ENCODE results near the gene FLACC1. TPM values are rescaled to one million over a fixed set of nuclear protein-coding genes. Genes with fewer than 3 reads are reported as not detected.

The FLACC1 gene
- total and polyA plus RNA-seq, 2 experiments from 2014 or later, result 1.4 to 2.3 TPM

- in situ Hi-C loops (cut with MboI), result no loop called here
- Histone ChIP-seq H3K4me2 (ENCODE audit: unreplicated experiment) (no peak overlapping the region), H3K27ac (no peak overlapping the region), H3K9me2 (ENCODE audit: insufficient read depth) (no peaks in the 10 kb centered on the region), H3K27me3 (replicated peaks; ENCODE audit: insufficient read depth) (no peaks in the 10 kb centered on the region), H3K4me1 (ENCODE audit: insufficient read depth) (no peaks in the 10 kb centered on the region), H3K36me3 (ENCODE audit: low read depth) (peaks cover 13% of the 10 kb centered on the region; the same call in 1 of the 2 replicates), H2AFZ (no peak overlapping the region), H3K79me2 (ENCODE audit: insufficient read depth) (no peaks in the 10 kb centered on the region), H3K9ac (no peak overlapping the region), H4K20me1 (ENCODE audit: insufficient read depth) (no peaks in the 10 kb centered on the region), H3F3A (ENCODE audit: insufficient read depth) (no peaks in the 10 kb centered on the region), H3K9me3 (ENCODE audit: low read depth) (no peaks in the 10 kb centered on the region), H3K4me3 (no peak overlapping the region)
- TF ChIP-seq EZH2phosphoT487 (IDR thresholded peaks at IDR 0.05; ENCODE audit: insufficient read depth, low read depth), result no peak
- no peak for TF ChIP-seq EZH2 (IDR thresholded peaks at IDR 0.05; ENCODE audit: insufficient read depth, poor library complexity, severe bottlenecking)
- 74 to 77% methylated on average over 4 of the region's 4 CpGs for WGBS, 2 experiments (ENCODE audit: low coverage in 1 of 2, low lambda C conversion rate in 2 of 2, missing lambda C conversion rate in 2 of 2)
- no peak for DNase-seq
Observed at GRCh38 chr2:201320701-201321100, 36.4 kb downstream of the FLACC1 start.

GRCh38 chr2:201320257-201320656, 36.9 kb downstream of the FLACC1 start:
- Histone ChIP-seq H3K4me1 (ENCODE audit: insufficient read depth) (no peaks in the 10 kb centered on the region), H3K9me2 (ENCODE audit: insufficient read depth) (no peaks in the 10 kb centered on the region), H3K79me2 (ENCODE audit: insufficient read depth) (no peaks in the 10 kb centered on the region), H3K36me3 (ENCODE audit: low read depth) (peaks cover 13% of the 10 kb centered on the region; the same call in 1 of the 2 replicates), H3K27ac (no peak overlapping the region), H3K9me3 (ENCODE audit: low read depth) (no peaks in the 10 kb centered on the region), H3K4me2 (ENCODE audit: unreplicated experiment) (no peak overlapping the region), H3K9ac (no peak overlapping the region), H2AFZ (no peak overlapping the region), H3F3A (ENCODE audit: insufficient read depth) (no peaks in the 10 kb centered on the region), H3K4me3 (no peak overlapping the region), H4K20me1 (ENCODE audit: insufficient read depth) (no peaks in the 10 kb centered on the region), H3K27me3 (replicated peaks; ENCODE audit: insufficient read depth) (no peaks in the 10 kb centered on the region)
- 94 to 98% methylated on average over 4 of the region's 4 CpGs for WGBS, 2 experiments (ENCODE audit: low coverage in 1 of 2, low lambda C conversion rate in 2 of 2, missing lambda C conversion rate in 2 of 2)
- in situ Hi-C loops (cut with MboI), result no loop called here
- DNase-seq, result no peak
- TF ChIP-seq EZH2 (IDR thresholded peaks at IDR 0.05; ENCODE audit: insufficient read depth, poor library complexity, severe bottlenecking) (no peak), EZH2phosphoT487 (IDR thresholded peaks at IDR 0.05; ENCODE audit: insufficient read depth, low read depth) (no peak)

- Histone ChIP-seq H3K36me3 (ENCODE audit: low read depth) (peaks cover 13% of the 10 kb centered on the region; the same call in 1 of the 2 replicates), H3K4me2 (ENCODE audit: unreplicated experiment) (no peak overlapping the region), H3K9ac (no peak overlapping the region), H3K4me3 (no peak overlapping the region), H3K27ac (no peak overlapping the region), H4K20me1 (ENCODE audit: insufficient read depth) (no peaks in the 10 kb centered on the region), H3K79me2 (ENCODE audit: insufficient read depth) (no peaks in the 10 kb centered on the region), H2AFZ (no peak overlapping the region), H3K4me1 (ENCODE audit: insufficient read depth) (no peaks in the 10 kb centered on the region), H3K9me3 (ENCODE audit: low read depth) (no peaks in the 10 kb centered on the region), H3F3A (ENCODE audit: insufficient read depth) (no peaks in the 10 kb centered on the region), H3K27me3 (replicated peaks; ENCODE audit: insufficient read depth) (no peaks in the 10 kb centered on the region), H3K9me2 (ENCODE audit: insufficient read depth) (no peaks in the 10 kb centered on the region)
- no peak for DNase-seq
- 44 to 45% methylated on average over 2 of the region's 2 CpGs for WGBS, 2 experiments (ENCODE audit: low coverage in 1 of 2, low lambda C conversion rate in 2 of 2, missing lambda C conversion rate in 2 of 2)
- in situ Hi-C loops (cut with MboI), result no loop called here
- TF ChIP-seq EZH2 (IDR thresholded peaks at IDR 0.05; ENCODE audit: insufficient read depth, poor library complexity, severe bottlenecking), result no peak
- no peak for TF ChIP-seq EZH2phosphoT487 (IDR thresholded peaks at IDR 0.05; ENCODE audit: insufficient read depth, low read depth)
Observed at GRCh38 chr2:201319511-201319910, 37.6 kb downstream of the FLACC1 start.

- Histone ChIP-seq H4K20me1 (ENCODE audit: insufficient read depth) (no peaks in the 10 kb centered on the region), H2AFZ (no peak overlapping the region), H3K4me2 (ENCODE audit: unreplicated experiment) (no peak overlapping the region), H3K9ac (no peak overlapping the region), H3K79me2 (ENCODE audit: insufficient read depth) (no peaks in the 10 kb centered on the region), H3K4me3 (no peak overlapping the region), H3K9me2 (ENCODE audit: insufficient read depth) (no peaks in the 10 kb centered on the region; the same call in 1 of the 2 replicates), H3K27me3 (replicated peaks; ENCODE audit: insufficient read depth) (no peaks in the 10 kb centered on the region), H3K36me3 (ENCODE audit: low read depth) (no peaks in the 10 kb centered on the region), H3K9me3 (ENCODE audit: low read depth) (no peaks in the 10 kb centered on the region), H3K4me1 (ENCODE audit: insufficient read depth) (no peaks in the 10 kb centered on the region), H3F3A (ENCODE audit: insufficient read depth) (no peaks in the 10 kb centered on the region), H3K27ac (no peak overlapping the region)
- in situ Hi-C loops (cut with MboI), result no loop called here
- TF ChIP-seq EZH2phosphoT487 (IDR thresholded peaks at IDR 0.05; ENCODE audit: insufficient read depth, low read depth) (no peak), EZH2 (IDR thresholded peaks at IDR 0.05; ENCODE audit: insufficient read depth, poor library complexity, severe bottlenecking) (no peak)
- no peak for DNase-seq
- 87 to 88% methylated on average over 5 of the region's 5 CpGs for WGBS, 2 experiments (ENCODE audit: low coverage in 1 of 2, low lambda C conversion rate in 2 of 2, missing lambda C conversion rate in 2 of 2)
Observed at GRCh38 chr2:201313362-201313761, 43.8 kb downstream of the FLACC1 start.

- H3K4me1 ChIP-seq (ENCODE audit: insufficient read depth), result no peaks in the 10 kb centered on the region
- no peak for TF ChIP-seq EZH2phosphoT487 (IDR thresholded peaks at IDR 0.05; ENCODE audit: insufficient read depth, low read depth)
- no peak for TF ChIP-seq EZH2 (IDR thresholded peaks at IDR 0.05; ENCODE audit: insufficient read depth, poor library complexity, severe bottlenecking)
- H3K79me2 ChIP-seq (ENCODE audit: insufficient read depth), result no peaks in the 10 kb centered on the region
- no peaks in the 10 kb centered on the region for H3K9me3 ChIP-seq (ENCODE audit: low read depth)
- H3K9ac ChIP-seq, result no peak overlapping the region
- in situ Hi-C loops (cut with MboI), result no loop called here
- no peaks in the 10 kb centered on the region for H3F3A ChIP-seq (ENCODE audit: insufficient read depth)
- H3K4me2 ChIP-seq (ENCODE audit: unreplicated experiment), result no peak overlapping the region
- no peaks in the 10 kb centered on the region for H3K36me3 ChIP-seq (ENCODE audit: low read depth)
- H3K9me2 ChIP-seq (ENCODE audit: insufficient read depth), result no peaks in the 10 kb centered on the region; the same call in 1 of the 2 replicates
- 98% methylated on average over 3 of the region's 3 CpGs for WGBS, 2 experiments (ENCODE audit: low coverage in 1 of 2, low lambda C conversion rate in 2 of 2, missing lambda C conversion rate in 2 of 2)
- no peak for DNase-seq
- no peak overlapping the region for H3K4me3 ChIP-seq
- no peaks in the 10 kb centered on the region for H3K27me3 ChIP-seq (replicated peaks; ENCODE audit: insufficient read depth)
- no peak overlapping the region for H3K27ac ChIP-seq
- H2AFZ ChIP-seq, result no peak overlapping the region
- H4K20me1 ChIP-seq (ENCODE audit: insufficient read depth), result no peaks in the 10 kb centered on the region
Observed at GRCh38 chr2:201308914-201309313, 48.2 kb downstream of the FLACC1 start.
